CD1c-positive myeloid dendritic cell (primary cell): Measurements from ENCODE around the gene MARCHF10.
A peak's percentile ranks its signal among the peaks of the same experiment; 100 is the strongest.
"Not testable (repeated sequence)": the region's sequence is repeated elsewhere in the genome, so short reads cannot be mapped to it uniquely, and the experiment has no call there.

Source experiments
- DNase-seq: peaks from one replicate; pipeline ENCODE4 v3.0.0-alpha.2; 2016; ENCODE audit errors: extremely low spot score

MARCHF10 gene

GRCh38 chr17:62807812-62808575, at the start of gene MARCHF10:
TSS of gene MARCHF10 (minus strand) at chr17:62808314. CDS start at chr17:62801735, 6,579 bp downstream.
- DNase-seq, result no peak

- DNase-seq, result no peak
Observed at GRCh38 chr17:62857526-62857925, 49.4 kb upstream of the MARCHF10 start.

GRCh38 chr17:62856594-62856993, 48.5 kb upstream of the MARCHF10 start:
- no peak for DNase-seq

- no peak for DNase-seq
Observed at GRCh38 chr17:62855156-62855555, 47.0 kb upstream of the MARCHF10 start.

GRCh38 chr17:62854098-62854680, 46.1 kb upstream of the MARCHF10 start:
- no peak for DNase-seq

- DNase-seq, result no peak
Observed at GRCh38 chr17:62852195-62852594, 44.1 kb upstream of the MARCHF10 start.

GRCh38 chr17:62849591-62850415, 41.7 kb upstream of the MARCHF10 start:
- DNase-seq, result not testable (repeated sequence)

- no peak for DNase-seq
Observed at GRCh38 chr17:62848334-62848733, 40.2 kb upstream of the MARCHF10 start.

- DNase-seq, result no peak
Observed at GRCh38 chr17:62847426-62847825, 39.3 kb upstream of the MARCHF10 start.

- no peak for DNase-seq
Observed at GRCh38 chr17:62840871-62841270, 32.8 kb upstream of the MARCHF10 start.

GRCh38 chr17:62833816-62834215, 25.7 kb upstream of the MARCHF10 start:
- not testable (repeated sequence) for DNase-seq

- DNase-seq, result no peak
Observed at GRCh38 chr17:62832405-62832804, 24.3 kb upstream of the MARCHF10 start.

GRCh38 chr17:62831066-62831465, 23.0 kb upstream of the MARCHF10 start:
- peak; percentile 53 for DNase-seq

- peak; percentile 76 for DNase-seq
Observed at GRCh38 chr17:62827746-62828485, 19.8 kb upstream of the MARCHF10 start.

GRCh38 chr17:62826956-62827355, 18.8 kb upstream of the MARCHF10 start:
- no peak for DNase-seq

GRCh38 chr17:62825182-62825581, 17.1 kb upstream of the MARCHF10 start:
- no peak for DNase-seq

GRCh38 chr17:62824290-62825131, 16.4 kb upstream of the MARCHF10 start:
- DNase-seq, result no peak

GRCh38 chr17:62823111-62823893, 15.2 kb upstream of the MARCHF10 start:
- no peak for DNase-seq

GRCh38 chr17:62822080-62822904, 14.2 kb upstream of the MARCHF10 start:
- no peak for DNase-seq
